ENCODE results near the gene CYP26B1. TPM values are rescaled to one million over a fixed set of nuclear protein-coding genes. Genes with fewer than 3 reads are reported as not detected.

Gene CYP26B1
- total RNA-seq, 1 experiment from 2014 or later, result 3.0 TPM

GRCh38 chr2:72092111-72092510, 55.6 kb downstream of the CYP26B1 start:
- H3K4me1 Mint-ChIP-seq (ENCODE audit: low read depth, unreplicated experiment), result peaks cover 7% of the 10 kb centered on the region
- CTCF ChIA-PET, result no interaction called here
- intact Hi-C loops (cut with micrococcal nuclease; ENCODE audit: unreplicated experiment), result no loop called here
- TF ChIP-seq CTCF (IDR thresholded peaks at IDR 0.05; ENCODE audit: unreplicated experiment), result no peak
- peak; percentile 30 for DNase-seq
- no peak overlapping the region for H3K4me3 Mint-ChIP-seq (ENCODE audit: low read depth, unreplicated experiment)
- no peak overlapping the region for H3K27ac Mint-ChIP-seq (ENCODE audit: unreplicated experiment)
- H3K36me3 Mint-ChIP-seq (ENCODE audit: insufficient read depth, unreplicated experiment), result no peaks in the 10 kb centered on the region
- no TSS peak for BruUV-seq (replicated peaks)
- no peaks in the 10 kb centered on the region for H3K9me3 Mint-ChIP-seq (ENCODE audit: low read depth, unreplicated experiment)
- no peaks in the 10 kb centered on the region for H3K27me3 Mint-ChIP-seq (ENCODE audit: unreplicated experiment)

GRCh38 chr2:72090781-72091482, 56.7 kb downstream of the CYP26B1 start:
- no TSS peak for BruUV-seq (replicated peaks)
- Mint-ChIP-seq H3K27ac (ENCODE audit: unreplicated experiment) (no peak overlapping the region), H3K27me3 (ENCODE audit: unreplicated experiment) (peaks cover 7% of the 10 kb centered on the region), H3K36me3 (ENCODE audit: insufficient read depth, unreplicated experiment) (no peaks in the 10 kb centered on the region), H3K9me3 (ENCODE audit: low read depth, unreplicated experiment) (no peaks in the 10 kb centered on the region), H3K4me1 (ENCODE audit: low read depth, unreplicated experiment) (peaks cover 7% of the 10 kb centered on the region), H3K4me3 (ENCODE audit: low read depth, unreplicated experiment) (no peak overlapping the region)
- intact Hi-C loops (cut with micrococcal nuclease; ENCODE audit: unreplicated experiment), result no loop called here
- TF ChIP-seq CTCF (IDR thresholded peaks at IDR 0.05; ENCODE audit: unreplicated experiment), result no peak
- CTCF ChIA-PET, result interaction anchor here (0.5 kb wide), 1 partner anchor 819 kb away, joined by 3 read pairs; no protein-coding TSS in a partner anchor
- DNase-seq, result no peak

- H3K27ac Mint-ChIP-seq (ENCODE audit: unreplicated experiment), result no peak overlapping the region
- no peak for DNase-seq
- intact Hi-C loops (cut with micrococcal nuclease; ENCODE audit: unreplicated experiment), result no loop called here
- no peaks in the 10 kb centered on the region for H3K9me3 Mint-ChIP-seq (ENCODE audit: low read depth, unreplicated experiment)
- H3K4me3 Mint-ChIP-seq (ENCODE audit: low read depth, unreplicated experiment), result no peak overlapping the region
- no peak for TF ChIP-seq CTCF (IDR thresholded peaks at IDR 0.05; ENCODE audit: unreplicated experiment)
- CTCF ChIA-PET, result interaction anchor here (0.5 kb wide), 1 partner anchor 819 kb away, joined by 3 read pairs; no protein-coding TSS in a partner anchor
- no peaks in the 10 kb centered on the region for H3K36me3 Mint-ChIP-seq (ENCODE audit: insufficient read depth, unreplicated experiment)
- H3K4me1 Mint-ChIP-seq (ENCODE audit: low read depth, unreplicated experiment), result peaks cover 7% of the 10 kb centered on the region
- BruUV-seq (replicated peaks), result no TSS peak
- H3K27me3 Mint-ChIP-seq (ENCODE audit: unreplicated experiment), result peaks cover 12% of the 10 kb centered on the region
Observed at GRCh38 chr2:72090271-72090720, 57.4 kb downstream of the CYP26B1 start.

- Mint-ChIP-seq H3K4me3 (ENCODE audit: low read depth, unreplicated experiment) (no peak overlapping the region), H3K4me1 (ENCODE audit: low read depth, unreplicated experiment) (peaks cover 7% of the 10 kb centered on the region)
Observed at GRCh38 chr2:72089537-72089936, 58.1 kb downstream of the CYP26B1 start.

More at GRCh38 chr2:72089537-72089936, 58.1 kb downstream of the CYP26B1 start:
- no peak overlapping the region for H3K27ac Mint-ChIP-seq (ENCODE audit: unreplicated experiment)
- no peaks in the 10 kb centered on the region for H3K36me3 Mint-ChIP-seq (ENCODE audit: insufficient read depth, unreplicated experiment)
- CTCF ChIA-PET, result no interaction called here
- BruUV-seq (replicated peaks), result no TSS peak
- intact Hi-C loops (cut with micrococcal nuclease; ENCODE audit: unreplicated experiment), result no loop called here
- TF ChIP-seq CTCF (IDR thresholded peaks at IDR 0.05; ENCODE audit: unreplicated experiment), result no peak
- no peaks in the 10 kb centered on the region for H3K9me3 Mint-ChIP-seq (ENCODE audit: low read depth, unreplicated experiment)
- H3K27me3 Mint-ChIP-seq (ENCODE audit: unreplicated experiment), result peaks cover 12% of the 10 kb centered on the region
- no peak for DNase-seq

Data from Calu3 (cell line).